Esophagus mucosa (tissue), 1 donor: ENCODE data around the gene CYTH4. TPM values are rescaled to one million over a fixed set of nuclear protein-coding genes. Genes with fewer than 3 reads are reported as not detected.
"Not testable (repeated sequence)": the region's sequence is repeated elsewhere in the genome, so short reads cannot be mapped to it uniquely, and the experiment has no call there.

Experiments
- ATAC-seq: fragments of 200-7000 bp; cut with Tn5 transposase; one replicate; pipeline ENCODE4 v1.9.1; 2020
- total RNA-seq: library from RNA; stranded (reverse); gene quantifications from one replicate; pipeline ENCODE4 v1.2.4, GENCODE V29; 2023
- donor health status: DM: yes; HTN: yes; CAD: no.

Gene CYTH4
- total RNA-seq, 1 donor from 2014 or later: 1.6 TPM

GRCh38 chr22:37249986-37250385, 32.3 kb upstream of the CYTH4 start:
- no peak for ATAC-seq

DNA sequence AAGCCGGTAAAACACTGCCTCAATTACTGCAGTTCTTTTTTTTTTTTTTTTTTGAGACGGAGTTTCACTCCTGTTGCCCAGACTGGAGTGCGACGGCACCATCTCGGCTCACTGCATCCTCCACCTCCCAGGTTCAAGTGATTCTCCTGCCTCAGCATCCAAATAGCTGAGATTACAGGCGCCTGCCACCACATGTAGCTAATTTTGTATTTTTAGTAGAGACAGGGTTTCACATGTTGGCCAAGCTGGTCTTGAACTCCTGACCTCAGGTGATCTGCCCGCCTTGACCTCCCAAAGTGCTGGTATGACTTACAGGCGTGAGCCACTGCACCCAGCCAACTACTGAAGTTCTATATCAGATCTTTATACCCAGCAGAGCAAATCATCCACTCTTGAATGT, 30.5 kb upstream of the CYTH4 start:
- ATAC-seq: not testable (repeated sequence)

DNA sequence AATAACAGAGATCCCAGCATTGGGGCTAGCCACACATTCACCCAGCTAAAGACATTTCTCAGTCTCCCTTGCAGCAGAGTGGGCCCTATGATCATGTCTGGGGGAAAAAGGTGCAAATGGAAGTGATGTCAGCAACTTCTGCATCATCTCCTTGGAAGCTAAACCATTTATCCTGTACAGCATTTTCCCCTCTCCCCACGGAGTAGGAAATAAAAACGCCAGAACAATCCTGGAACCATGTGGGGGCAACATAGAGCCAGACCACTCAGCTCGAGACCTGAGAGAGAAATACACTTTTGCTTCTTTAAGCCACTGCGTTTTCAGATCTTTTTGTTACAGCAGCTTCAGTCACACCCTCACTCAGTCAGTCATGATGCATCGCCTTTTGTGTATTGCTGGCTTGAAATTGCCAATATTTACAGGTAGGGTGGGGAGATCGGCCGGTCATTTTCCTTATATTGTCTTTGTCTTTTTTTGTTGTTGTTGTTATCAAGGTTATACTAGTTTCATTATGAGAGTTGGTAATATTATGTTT, 29.1 kb upstream of the CYTH4 start:
- no peak for ATAC-seq

DNA sequence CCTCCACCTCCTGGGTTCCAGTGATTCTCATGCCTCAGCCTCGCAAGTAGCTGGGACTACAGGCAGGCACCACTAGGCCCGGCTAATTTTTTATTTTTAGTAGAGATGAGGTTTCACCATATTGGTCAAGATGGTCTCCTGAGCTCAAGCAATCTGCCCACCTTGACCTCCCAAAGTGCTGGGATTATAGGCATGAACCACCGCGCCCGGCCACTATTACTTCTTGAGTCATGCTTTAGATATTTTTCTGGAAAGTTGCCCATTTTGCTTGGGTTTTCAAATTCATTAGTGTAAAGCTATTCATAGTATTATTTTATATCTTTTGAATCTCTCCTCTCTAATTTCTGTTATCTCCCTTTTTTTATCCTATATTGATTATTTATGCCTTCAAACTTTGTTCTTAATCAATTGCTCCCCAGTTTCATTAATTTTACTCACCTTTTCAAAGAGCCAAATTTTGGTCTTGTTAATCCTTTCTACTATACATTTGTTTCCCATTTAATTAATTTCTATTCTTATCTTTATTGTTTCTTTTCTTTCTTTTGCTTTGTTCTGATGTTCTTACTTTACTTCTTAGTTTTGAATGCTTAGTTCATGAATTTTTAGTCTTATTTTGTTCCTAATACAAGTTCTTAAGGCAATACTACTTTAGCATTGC, 28.0 kb upstream of the CYTH4 start:
- no peak for ATAC-seq

GRCh38 chr22:37254867-37255233, 27.5 kb upstream of the CYTH4 start:
- ATAC-seq: peak; percentile 27

DNA sequence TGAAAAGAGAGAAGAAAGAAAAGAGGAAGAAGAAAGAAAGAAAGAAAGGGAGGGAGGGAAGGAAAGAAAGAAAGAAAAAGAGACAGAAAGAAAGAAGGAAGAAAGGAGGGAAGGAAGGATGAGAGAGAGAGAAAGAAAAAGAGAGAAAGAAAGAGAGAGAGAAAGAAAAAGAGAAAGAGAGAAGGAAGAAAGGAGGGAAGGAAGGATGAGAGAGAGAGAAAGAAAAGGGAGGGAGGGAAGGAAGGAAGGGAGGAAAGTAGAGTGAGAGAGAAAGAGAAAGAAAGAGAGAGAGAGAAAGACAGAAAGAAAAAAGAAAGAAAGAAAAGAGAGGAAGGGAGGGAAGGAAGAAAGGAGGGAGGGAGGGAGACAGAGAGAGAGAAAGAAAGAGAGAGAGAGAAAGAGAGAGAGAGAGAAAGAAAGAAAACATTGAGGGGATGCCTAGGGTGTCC, 26.7 kb upstream of the CYTH4 start:
- no peak for ATAC-seq

GRCh38 chr22:37256075-37256726, 26.1 kb upstream of the CYTH4 start:
- peak; percentile 23 for ATAC-seq

DNA sequence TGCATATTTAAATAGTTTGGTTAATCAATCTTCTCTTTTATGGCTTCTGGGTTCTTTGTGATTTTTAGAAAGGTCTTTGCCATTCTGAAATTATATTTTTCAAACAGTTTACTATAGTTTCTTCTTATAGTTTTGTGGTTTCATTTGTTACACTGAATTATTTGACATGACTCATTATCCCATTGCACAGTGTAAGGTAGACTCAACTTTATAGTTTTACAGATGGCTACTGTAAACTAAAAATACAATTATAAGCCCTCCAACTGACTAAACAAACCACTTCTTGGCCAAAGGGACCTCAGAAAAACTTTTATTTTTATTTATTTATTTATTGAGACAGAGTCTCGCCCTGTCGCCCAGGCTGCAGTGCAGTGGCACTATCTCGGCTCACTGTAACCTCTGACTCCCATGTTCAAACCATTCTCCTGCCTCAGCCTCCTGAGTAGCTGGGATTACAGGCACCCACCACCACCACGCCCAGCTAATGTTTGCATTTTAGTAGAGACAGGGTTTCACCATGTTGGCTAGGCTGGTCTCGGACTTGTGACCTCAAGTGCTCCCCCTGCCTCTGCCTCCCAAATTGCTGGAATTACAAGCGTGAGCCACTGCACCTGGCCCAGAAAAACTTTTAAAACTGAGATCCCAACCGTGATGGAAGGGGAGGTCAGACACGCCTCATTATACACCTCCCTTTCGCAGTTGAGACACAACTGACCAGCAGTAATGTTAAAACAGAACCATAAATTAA, 24.1 kb upstream of the CYTH4 start:
- ATAC-seq: no peak

GRCh38 chr22:37258753-37259401, 23.4 kb upstream of the CYTH4 start:
- no peak for ATAC-seq

- peak; percentile 10 for ATAC-seq
Observed at GRCh38 chr22:37259540-37260029, 22.7 kb upstream of the CYTH4 start.

- no peak for ATAC-seq
Observed at GRCh38 chr22:37260155-37260795, 22.0 kb upstream of the CYTH4 start.

GRCh38 chr22:37260901-37261336, 21.4 kb upstream of the CYTH4 start:
- peak; percentile 58 for ATAC-seq

- ATAC-seq: no peak
Observed at GRCh38 chr22:37262346-37262745, 20.0 kb upstream of the CYTH4 start.

DNA sequence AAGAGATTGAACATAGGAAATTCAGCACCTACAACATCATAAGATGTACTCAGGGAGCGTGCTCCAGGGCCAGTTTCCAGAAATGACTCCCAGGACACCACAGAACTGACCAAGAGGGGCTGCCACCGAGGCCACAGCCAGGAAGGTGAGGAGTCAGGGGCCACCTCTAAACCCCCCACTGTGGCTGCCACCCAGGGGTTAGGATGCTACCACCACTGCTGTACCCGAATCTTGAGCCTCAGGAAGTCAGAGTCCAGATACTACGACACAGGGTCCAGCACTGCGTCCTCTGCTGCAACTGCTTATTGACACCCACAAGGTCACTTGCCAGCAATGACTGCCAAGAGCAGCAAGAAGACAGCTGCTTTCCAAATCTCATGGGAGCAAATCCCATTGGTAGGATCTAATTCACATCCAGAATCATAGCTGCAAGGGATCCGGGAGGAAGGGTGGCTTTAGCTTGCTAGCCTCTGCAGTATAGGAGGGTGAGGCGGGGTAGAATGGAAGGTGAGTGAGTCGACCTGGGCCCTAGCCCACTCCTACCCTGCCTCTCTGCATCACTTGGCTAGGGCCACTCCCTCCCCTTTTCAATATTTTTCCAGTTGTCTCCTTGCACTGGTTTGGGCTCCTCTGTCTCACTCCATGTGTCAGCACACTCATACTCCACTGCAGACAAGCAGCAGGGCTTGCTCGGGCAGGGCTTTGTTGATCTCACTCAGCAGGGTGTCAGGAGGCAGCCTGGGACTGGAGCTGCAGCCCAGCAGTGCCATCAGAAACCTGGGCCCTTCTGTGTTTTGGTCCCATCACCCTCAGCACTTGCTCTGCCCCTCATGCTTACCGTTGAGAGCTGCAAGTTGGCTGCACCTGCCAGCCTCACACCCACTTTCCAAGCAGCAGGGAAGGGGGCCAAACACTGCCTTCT, 18.1 kb upstream of the CYTH4 start:
- peak; percentile 17 for ATAC-seq

- ATAC-seq: peak; percentile 27
Observed at GRCh38 chr22:37266581-37267134, 15.7 kb upstream of the CYTH4 start.

- peak; percentile 67 for ATAC-seq
Observed at GRCh38 chr22:37267135-37267587, 15.1 kb upstream of the CYTH4 start.

GRCh38 chr22:37267661-37268413, 14.5 kb upstream of the CYTH4 start:
- no peak for ATAC-seq

- no peak for ATAC-seq
Observed at GRCh38 chr22:37269936-37270678, 12.2 kb upstream of the CYTH4 start.
